Loucy (cell line): Measurements from ENCODE around the gene TMSB15A.

Experiments
- CTCF ChIP-seq: fragments of 200-600 bp; sonication (generic); conservative IDR thresholded peaks from 2 replicates; pipeline ENCODE4 v1.5.1; 2014; ENCODE audit warnings: mild to moderate bottlenecking, antibody characterized with exemption, low read length
- EZH2phosphoT487 ChIP-seq: fragments of 200-600 bp; IDR thresholded peaks from 2 replicates; pipeline ENCODE4 v1.6.1; 2018; ENCODE audit warnings: antibody characterized with exemption, mild to moderate bottlenecking, moderate library complexity, borderline replicate concordance

GRCh38 chrX:102498732-102499131, 17.8 kb downstream of the TMSB15A start:
- TF ChIP-seq CTCF (no peak), EZH2phosphoT487 (no peak)
